ENCODE measurements around the gene PCDHGB2. TPM values are rescaled to one million over a fixed set of nuclear protein-coding genes. Genes with fewer than 3 reads are reported as not detected.
"Not testable (repeated sequence)": the region's sequence is repeated elsewhere in the genome, so short reads cannot be mapped to it uniquely, and the experiment has no call there.

PCDHGB2 gene
- total RNA-seq, 8 experiments from 2014 or later, result 0.41 to 10.7 (median 0.83) TPM

GRCh38 chr5:141356950-141357349, 2.8 kb upstream of the PCDHGB2 start:
- in situ Hi-C loops (cut with MboI; ENCODE audit: low pct_unique_long_range_greater_than_20kb in 2 of 9, low sequenced_read_pairs in 9 of 9, unreplicated experiment in 9 of 9), result no loop called here
- 51 to 90% methylated on average over 2 to 6 of the region's 19 CpGs; no CpG with 5 or more reads in 8 of the 10 experiments for WGBS, 10 experiments
- no peak overlapping the region for H3K4me3 ChIP-seq
- no peak overlapping the region for H3K27ac ChIP-seq
- no peaks in the 10 kb centered on the region for H3K4me1 ChIP-seq (replicated peaks in 1 of 2)
- ATAC-seq (replicated peaks in 6 of 8), result no peak

- WGBS, 10 experiments, result 0 to 95% (median 84%) methylated on average over 1 to 15 of the region's 15 CpGs
Measured at GRCh38 chr5:141360685-141361084, 891 bp downstream of the PCDHGB2 start.

GRCh38 chr5:141362719-141363118, 2.9 kb downstream of the PCDHGB2 start:
- in situ Hi-C loops (cut with MboI; ENCODE audit: low pct_unique_long_range_greater_than_20kb in 2 of 9, low sequenced_read_pairs in 9 of 9, unreplicated experiment in 9 of 9), result no loop called here
- no peak for ATAC-seq (replicated peaks in 6 of 8)
- no peaks in the 10 kb centered on the region for H3K4me1 ChIP-seq (replicated peaks in 1 of 2)
- no peak overlapping the region for H3K27ac ChIP-seq
- no peak overlapping the region for H3K4me3 ChIP-seq

More at GRCh38 chr5:141360685-141361084, 891 bp downstream of the PCDHGB2 start:
- no peak for ATAC-seq (replicated peaks in 6 of 8)
- H3K4me3 ChIP-seq, result no peak overlapping the region
- no peak overlapping the region for H3K27ac ChIP-seq
- in situ Hi-C loops (cut with MboI; ENCODE audit: low pct_unique_long_range_greater_than_20kb in 2 of 9, low sequenced_read_pairs in 9 of 9, unreplicated experiment in 9 of 9), result no loop called here
- no peaks in the 10 kb centered on the region for H3K4me1 ChIP-seq (replicated peaks in 1 of 2)

GRCh38 chr5:141363952-141364660, 4.3 kb downstream of the PCDHGB2 start, which contains the start of gene PCDHGA5:
TSS of gene PCDHGA5 (plus strand) at chr5:141364162. CDS start at chr5:141364331, 169 bp downstream.
- peak in 1 of 8 experiments; percentile 48 for ATAC-seq (replicated peaks in 6 of 8)
- Histone ChIP-seq H3K27ac (no peak within 1 kb of the TSS), H3K4me3 (no peak within 1 kb of the TSS), H3K4me1 (replicated peaks in 1 of 2) (no peaks in the 10 kb centered on the region)
- 0 to 95% (median 90%) methylated on average over 3 to 29 of the region's 34 CpGs for WGBS, 10 experiments
- in situ Hi-C loops (cut with MboI; ENCODE audit: low pct_unique_long_range_greater_than_20kb in 2 of 9, low sequenced_read_pairs in 9 of 9, unreplicated experiment in 9 of 9), result no loop called here

GRCh38 chr5:141366016-141366896, 6.5 kb downstream of the PCDHGB2 start:
- WGBS, 10 experiments, result 29 to 96% (median 88%) methylated on average over 5 to 20 of the region's 46 CpGs
- no peak for ATAC-seq (replicated peaks in 6 of 8)
- Histone ChIP-seq H3K4me1 (replicated peaks in 1 of 2) (no peaks in the 10 kb centered on the region), H3K4me3 (no peak overlapping the region), H3K27ac (no peak overlapping the region)
- in situ Hi-C loops (cut with MboI; ENCODE audit: low pct_unique_long_range_greater_than_20kb in 2 of 9, low sequenced_read_pairs in 9 of 9, unreplicated experiment in 9 of 9), result no loop called here

GRCh38 chr5:141369994-141370848, 10.4 kb downstream of the PCDHGB2 start, which contains the start of gene PCDHGB3:
TSS of gene PCDHGB3 (plus strand) at chr5:141370242. CDS start at chr5:141370395, 153 bp downstream.
- peak in 3 of 8 experiments; percentile 48 to 99 (median 83) for ATAC-seq (replicated peaks in 6 of 8)
- no peak within 1 kb of the TSS for H3K4me3 ChIP-seq
- WGBS, 10 experiments, result 3 to 90% (median 85%) methylated on average over 7 to 22 of the region's 32 CpGs

GRCh38 chr5:141371572-141372475, 12.0 kb downstream of the PCDHGB2 start:
- H3K27ac ChIP-seq, result no peak overlapping the region
- in situ Hi-C loops (cut with MboI; ENCODE audit: low pct_unique_long_range_greater_than_20kb in 2 of 9, low sequenced_read_pairs in 9 of 9, unreplicated experiment in 9 of 9), result no loop called here
- H3K4me3 ChIP-seq, result no peak overlapping the region
- no peak for ATAC-seq (replicated peaks in 6 of 8)
- H3K4me1 ChIP-seq (replicated peaks in 1 of 2), result no peaks in the 10 kb centered on the region
- 27 to 100% (median 86%) methylated on average over 3 to 24 of the region's 69 CpGs; no CpG with 5 or more reads in 2 of the 10 experiments for WGBS, 10 experiments

More at GRCh38 chr5:141369994-141370848, 10.4 kb downstream of the PCDHGB2 start, which contains the start of gene PCDHGB3:
- in situ Hi-C loops (cut with MboI; ENCODE audit: low pct_unique_long_range_greater_than_20kb in 2 of 9, low sequenced_read_pairs in 9 of 9, unreplicated experiment in 9 of 9), result no loop called here
- H3K27ac ChIP-seq, result no peak within 1 kb of the TSS
- H3K4me1 ChIP-seq (replicated peaks in 1 of 2), result no peaks in the 10 kb centered on the region

- in situ Hi-C loops (cut with MboI; ENCODE audit: low pct_unique_long_range_greater_than_20kb in 2 of 9, low sequenced_read_pairs in 9 of 9, unreplicated experiment in 9 of 9), result no loop called here
- 0 to 97% (median 86%) methylated on average over 1 to 25 of the region's 27 CpGs; no CpG with 5 or more reads in 1 of the 10 experiments for WGBS, 10 experiments
- Histone ChIP-seq H3K4me1 (replicated peaks in 1 of 2) (no peaks in the 10 kb centered on the region), H3K4me3 (no peak within 1 kb of the TSS), H3K27ac (no peak within 1 kb of the TSS)
- peak in 1 of 8 experiments; percentile 46 for ATAC-seq (replicated peaks in 6 of 8)
Measured at GRCh38 chr5:141373673-141374317, 14.0 kb downstream of the PCDHGB2 start, which contains the start of gene PCDHGA6. TSS of gene PCDHGA6 (plus strand) at chr5:141373891. CDS start at chr5:141374084, 193 bp downstream.

GRCh38 chr5:141374627-141375026, 14.8 kb downstream of the PCDHGB2 start:
- ATAC-seq (replicated peaks in 6 of 8), result no peak
- Histone ChIP-seq H3K27ac (no peak overlapping the region), H3K4me1 (replicated peaks in 1 of 2) (no peaks in the 10 kb centered on the region), H3K4me3 (no peak overlapping the region)
- in situ Hi-C loops (cut with MboI; ENCODE audit: low pct_unique_long_range_greater_than_20kb in 2 of 9, low sequenced_read_pairs in 9 of 9, unreplicated experiment in 9 of 9), result no loop called here
- WGBS, 10 experiments, result 0 to 95% (median 70%) methylated on average over 1 to 10 of the region's 14 CpGs; no CpG with 5 or more reads in 1 of the 10 experiments

- ATAC-seq (replicated peaks in 6 of 8); H3K4me1 ChIP-seq (replicated peaks in 1 of 2); in situ Hi-C loops (cut with MboI; ENCODE audit: low pct_unique_long_range_greater_than_20kb in 2 of 9, low sequenced_read_pairs in 9 of 9, unreplicated experiment in 9 of 9); H3K4me3 ChIP-seq; H3K27ac ChIP-seq: not testable (repeated sequence)
- 0 to 91% (median 50%) methylated on average over 1 to 7 of the region's 48 CpGs; no CpG with 5 or more reads in 6 of the 10 experiments for WGBS, 10 experiments
Measured at GRCh38 chr5:141375444-141376155, 15.8 kb downstream of the PCDHGB2 start.
